Measurements from ENCODE around the gene NFIB.

DNA sequence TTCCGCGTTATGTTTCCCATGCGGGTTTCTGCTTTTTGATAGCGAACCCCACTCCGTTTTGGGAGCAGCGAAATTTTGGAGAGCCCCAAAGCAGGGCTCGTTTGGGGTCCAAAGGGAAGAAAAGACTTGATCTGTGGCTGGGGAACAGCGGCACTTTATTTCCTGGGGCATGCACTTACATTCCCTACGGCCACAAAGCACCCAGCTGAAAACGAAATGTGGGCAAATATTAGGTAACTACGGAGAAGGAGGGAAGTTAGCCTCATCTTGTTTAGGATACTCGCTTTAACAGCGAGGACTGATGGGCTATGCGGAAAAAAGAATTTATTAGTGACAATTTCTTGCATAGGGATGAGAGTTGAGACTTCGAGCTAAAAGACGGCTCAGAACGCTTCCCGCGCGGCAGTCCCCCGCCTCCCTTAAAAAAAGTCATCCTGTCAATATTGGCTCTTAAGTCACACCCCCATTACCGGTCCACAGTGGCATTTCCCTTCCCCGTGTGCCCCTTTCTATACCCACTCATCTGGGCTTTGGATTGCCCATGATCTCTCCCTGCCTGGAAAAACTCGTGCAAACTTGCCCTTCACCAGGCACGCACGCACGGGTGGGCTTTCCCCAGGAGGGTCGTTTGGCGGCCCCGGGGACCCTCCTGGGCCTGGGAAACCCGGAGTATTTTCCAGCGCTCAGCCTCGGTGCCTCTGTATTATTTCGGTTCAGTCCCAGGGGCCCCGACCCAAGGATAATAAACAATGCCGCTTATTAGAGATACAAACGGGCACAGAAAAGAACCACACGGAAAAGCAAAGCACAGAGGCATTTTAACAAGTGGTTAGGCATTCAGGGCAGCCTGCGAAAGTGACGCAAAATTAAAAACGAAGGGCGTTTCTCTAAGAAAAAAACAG lies 35.8 kb upstream of the NFIB start:
- TF ChIP-seq CTCF (IDR thresholded peaks at IDR 0.05) (no peak), POLR2A (IDR thresholded peaks at IDR 0.05) (no peak), POLR2AphosphoS5 (IDR thresholded peaks at IDR 0.05) (no peak)

Measured in stomach (tissue), 4 donors.